Panc1 (cell line): ENCODE data around the gene PTGER4.

Experiments used
- CTCF ChIP-seq: fragments of 450-650 bp; IDR thresholded peaks from 2 replicates; pipeline ENCODE4 v1.5.1; 2017; ENCODE audit warnings: mild to moderate bottlenecking
- TCF7L2 ChIP-seq: IDR thresholded peaks from 2 replicates; pipeline ENCODE4 v1.6.1; 2011; ENCODE audit warnings: mild to moderate bottlenecking, low read depth, low read length, inconsistent platforms

- no peak for TF ChIP-seq CTCF
- TF ChIP-seq TCF7L2, result no peak
Observed at GRCh38 chr5:40682154-40683017, 2.7 kb downstream of the PTGER4 start.
